ENCODE measurements around the gene POTEJ. TPM values are rescaled to one million over a fixed set of nuclear protein-coding genes. Genes with fewer than 3 reads are reported as not detected.
"Not testable (repeated sequence)": the region's sequence is repeated elsewhere in the genome, so short reads cannot be mapped to it uniquely, and the experiment has no call there.

Gene POTEJ
- total and polyA plus RNA-seq, 10 of the 15 experiments (the other 5 are each of a cell fraction or from before 2014, with no cell fraction given), result not detected

DNA sequence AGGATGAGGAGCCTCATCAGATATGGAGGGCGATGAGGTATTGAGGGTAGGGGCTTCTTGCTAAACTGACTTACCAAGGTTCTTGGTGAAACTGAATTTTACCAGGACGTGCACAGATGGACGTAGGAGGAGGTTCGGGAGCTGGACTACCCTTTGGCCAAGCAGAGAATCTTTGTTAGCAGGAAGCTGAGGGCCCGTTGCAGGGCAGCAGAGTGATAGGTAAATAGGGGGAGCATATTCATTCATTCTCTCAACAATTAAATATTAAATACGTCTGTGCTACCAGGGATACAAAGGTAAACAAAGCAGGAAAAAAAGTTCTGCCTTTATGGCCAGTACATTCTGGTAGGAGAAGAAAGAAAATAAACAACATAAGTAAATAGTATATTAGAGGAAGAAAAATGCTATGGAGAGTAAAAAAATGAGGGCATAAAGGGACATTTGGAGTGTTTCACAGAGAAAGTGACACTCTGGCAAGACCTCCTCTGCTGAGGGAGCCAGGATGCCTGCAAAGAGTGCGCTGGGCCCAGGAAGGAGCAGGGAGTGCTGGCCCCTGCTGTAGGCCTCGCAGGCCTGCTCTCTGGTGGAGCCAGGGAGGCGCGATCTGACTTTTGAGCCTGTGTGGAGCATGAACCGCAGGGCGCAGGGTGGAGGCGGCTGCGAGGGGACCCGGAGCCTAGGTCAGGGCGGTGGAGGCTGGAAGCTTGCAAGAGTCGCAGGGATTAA, 2.8 kb upstream of the POTEJ start:
- intact Hi-C loops (cut with micrococcal nuclease; ENCODE audit: unreplicated experiment); H3K27ac ChIP-seq (ENCODE audit: control insufficient read depth, insufficient read depth); H3K4me2 ChIP-seq (ENCODE audit: control insufficient read depth, insufficient read depth); H3K36me3 ChIP-seq (ENCODE audit: control insufficient read depth in 2 of 2, insufficient read depth in 2 of 2, low read length in 1 of 2); FAIRE-seq; H4K20me1 ChIP-seq (ENCODE audit: control insufficient read depth, insufficient read depth); H3K79me2 ChIP-seq (ENCODE audit: control insufficient read depth, insufficient read depth, low read length); H2AFZ ChIP-seq (ENCODE audit: control insufficient read depth, low read depth, low read length); ATAC-seq; RAD21 ChIA-PET (ENCODE audit: unreplicated experiment); CTCF ChIA-PET; DNase-seq (ENCODE audit: low read depth, low spot score); BruUV-seq (replicated peaks); H3K27me3 ChIP-seq (replicated peaks in 1 of 2; ENCODE audit: control insufficient read depth in 2 of 2, insufficient read depth in 2 of 2, low read length in 1 of 2); in situ Hi-C loops (cut with MboI); H3K9ac ChIP-seq (ENCODE audit: control insufficient read depth, insufficient read depth, low read length); SMC1A ChIA-PET (ENCODE audit: uncharacterized antibody, unreplicated experiment); POLR2A ChIA-PET; H3K9me3 ChIP-seq (replicated peaks; ENCODE audit: control insufficient read depth, insufficient read depth, low read length); H3K4me1 ChIP-seq (ENCODE audit: control insufficient read depth, insufficient read depth, low read length); H3K4me3 ChIP-seq: not testable (repeated sequence)
- 0% methylated on average over 1 of the region's 17 CpGs for WGBS (ENCODE audit: insufficient coverage, insufficient replicate concordance, low lambda C conversion rate, missing lambda C conversion rate)

DNA sequence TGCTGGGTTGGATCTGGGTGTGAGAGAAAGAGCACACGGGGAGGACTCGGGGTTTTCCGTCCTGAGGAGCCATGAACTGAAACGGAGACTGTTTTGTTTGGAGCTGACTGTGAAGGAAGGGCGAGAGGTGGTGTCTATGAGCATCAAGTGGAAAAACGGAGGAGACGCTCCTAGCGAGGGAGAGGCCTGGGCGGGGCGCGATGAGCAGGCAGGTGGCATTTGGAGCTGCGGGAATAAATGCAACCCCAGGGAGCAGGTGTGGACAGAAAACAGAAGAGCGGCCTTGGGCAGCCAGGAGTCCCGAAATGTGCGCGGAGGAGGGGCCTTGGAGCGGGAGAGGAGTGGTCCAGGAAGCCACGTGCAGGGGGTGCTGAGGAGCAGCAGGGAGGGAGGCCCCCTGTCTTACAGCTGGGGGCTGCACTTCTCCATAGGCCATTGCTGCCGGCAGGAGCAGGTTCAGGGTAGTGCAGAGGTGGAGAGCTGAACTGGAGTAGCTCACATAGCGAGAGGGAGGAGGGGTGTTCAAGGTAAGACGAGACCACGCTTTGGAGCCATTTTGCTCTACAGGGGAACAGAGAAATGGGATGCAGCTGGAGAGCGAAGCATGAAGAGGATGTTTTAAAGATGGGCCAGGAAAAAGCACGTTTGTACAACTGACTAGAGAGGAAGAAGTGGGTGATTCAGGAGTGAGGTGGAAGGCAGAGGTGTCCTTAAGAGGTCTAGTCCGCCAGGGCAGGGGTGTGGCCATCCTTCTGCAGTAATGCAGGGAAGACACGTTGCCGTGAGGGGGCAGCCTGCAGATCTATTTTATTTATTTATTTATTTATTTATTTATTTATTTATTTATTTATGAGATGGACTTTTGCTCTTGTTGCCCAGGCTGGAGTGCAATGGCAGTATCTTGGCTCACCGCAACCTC, 2.0 kb upstream of the POTEJ start:
- ATAC-seq; FAIRE-seq; RAD21 ChIA-PET (ENCODE audit: unreplicated experiment): not testable (repeated sequence)

DNA sequence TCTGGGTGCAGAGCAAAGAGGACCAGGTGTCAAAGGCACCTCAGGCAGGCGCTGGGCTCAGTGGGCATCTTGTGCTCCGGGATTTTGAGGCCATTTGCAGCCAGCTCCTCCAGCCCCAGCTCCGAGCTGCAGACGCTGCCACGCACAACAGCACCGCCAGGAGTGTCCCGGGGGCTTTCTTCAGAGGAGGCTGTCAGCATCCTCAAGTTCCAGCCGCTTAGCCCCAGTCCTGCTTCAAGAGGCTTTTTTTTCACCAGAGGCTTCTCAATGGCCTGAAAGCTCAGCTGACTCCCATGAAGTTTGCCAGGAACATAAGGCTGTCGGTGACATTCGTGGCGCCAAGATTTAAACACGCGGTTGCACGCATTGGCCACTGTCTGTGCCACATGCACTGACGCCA, 754 bp upstream of the POTEJ start:
- H3K4me1 ChIP-seq (ENCODE audit: control insufficient read depth, insufficient read depth, low read length); H3K79me2 ChIP-seq (ENCODE audit: control insufficient read depth, insufficient read depth, low read length); FAIRE-seq; in situ Hi-C loops (cut with MboI); H4K20me1 ChIP-seq (ENCODE audit: control insufficient read depth, insufficient read depth); CTCF ChIA-PET; BruUV-seq (replicated peaks); intact Hi-C loops (cut with micrococcal nuclease; ENCODE audit: unreplicated experiment); H3K27ac ChIP-seq (ENCODE audit: control insufficient read depth, insufficient read depth); H3K4me2 ChIP-seq (ENCODE audit: control insufficient read depth, insufficient read depth); POLR2A ChIA-PET; DNase-seq (ENCODE audit: low read depth, low spot score); RAD21 ChIA-PET (ENCODE audit: unreplicated experiment); H3K27me3 ChIP-seq (replicated peaks in 1 of 2; ENCODE audit: control insufficient read depth in 2 of 2, insufficient read depth in 2 of 2, low read length in 1 of 2); H3K36me3 ChIP-seq (ENCODE audit: control insufficient read depth in 2 of 2, insufficient read depth in 2 of 2, low read length in 1 of 2); H2AFZ ChIP-seq (ENCODE audit: control insufficient read depth, low read depth, low read length); H3K9me3 ChIP-seq (replicated peaks; ENCODE audit: control insufficient read depth, insufficient read depth, low read length); ATAC-seq; H3K4me3 ChIP-seq; H3K9ac ChIP-seq (ENCODE audit: control insufficient read depth, insufficient read depth, low read length); SMC1A ChIA-PET (ENCODE audit: uncharacterized antibody, unreplicated experiment): not testable (repeated sequence)
- WGBS (ENCODE audit: insufficient coverage, insufficient replicate concordance, low lambda C conversion rate, missing lambda C conversion rate), result 86% methylated on average over 13 of the region's 15 CpGs

More for the DNA sequence above, 2.0 kb upstream of the POTEJ start:
- H3K9me3 ChIP-seq (replicated peaks; ENCODE audit: control insufficient read depth, insufficient read depth, low read length); DNase-seq (ENCODE audit: low read depth, low spot score); H3K9ac ChIP-seq (ENCODE audit: control insufficient read depth, insufficient read depth, low read length); POLR2A ChIA-PET; H2AFZ ChIP-seq (ENCODE audit: control insufficient read depth, low read depth, low read length); H3K27ac ChIP-seq (ENCODE audit: control insufficient read depth, insufficient read depth); CTCF ChIA-PET; in situ Hi-C loops (cut with MboI); H3K27me3 ChIP-seq (replicated peaks in 1 of 2; ENCODE audit: control insufficient read depth in 2 of 2, insufficient read depth in 2 of 2, low read length in 1 of 2); H3K4me1 ChIP-seq (ENCODE audit: control insufficient read depth, insufficient read depth, low read length); SMC1A ChIA-PET (ENCODE audit: uncharacterized antibody, unreplicated experiment); H3K4me3 ChIP-seq; H3K4me2 ChIP-seq (ENCODE audit: control insufficient read depth, insufficient read depth); BruUV-seq (replicated peaks); H4K20me1 ChIP-seq (ENCODE audit: control insufficient read depth, insufficient read depth); H3K36me3 ChIP-seq (ENCODE audit: control insufficient read depth in 2 of 2, insufficient read depth in 2 of 2, low read length in 1 of 2); H3K79me2 ChIP-seq (ENCODE audit: control insufficient read depth, insufficient read depth, low read length); intact Hi-C loops (cut with micrococcal nuclease; ENCODE audit: unreplicated experiment): not testable (repeated sequence)
- WGBS (ENCODE audit: insufficient coverage, insufficient replicate concordance, low lambda C conversion rate, missing lambda C conversion rate), result 34% methylated on average over 3 of the region's 28 CpGs

All from GM12878 (cell line).